Measurements from ENCODE around the gene ARHGEF39.

ARHGEF39 gene

DNA sequence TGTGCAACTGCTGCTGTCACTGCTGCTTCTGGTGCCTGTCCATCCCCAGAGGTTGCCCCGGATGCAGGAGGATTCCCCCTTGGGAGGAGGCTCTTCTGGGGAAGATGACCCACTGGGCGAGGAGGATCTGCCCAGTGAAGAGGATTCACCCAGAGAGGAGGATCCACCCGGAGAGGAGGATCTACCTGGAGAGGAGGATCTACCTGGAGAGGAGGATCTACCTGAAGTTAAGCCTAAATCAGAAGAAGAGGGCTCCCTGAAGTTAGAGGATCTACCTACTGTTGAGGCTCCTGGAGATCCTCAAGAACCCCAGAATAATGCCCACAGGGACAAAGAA, 9.0 kb upstream of the ARHGEF39 start:
- no peak for DNase-seq

DNA sequence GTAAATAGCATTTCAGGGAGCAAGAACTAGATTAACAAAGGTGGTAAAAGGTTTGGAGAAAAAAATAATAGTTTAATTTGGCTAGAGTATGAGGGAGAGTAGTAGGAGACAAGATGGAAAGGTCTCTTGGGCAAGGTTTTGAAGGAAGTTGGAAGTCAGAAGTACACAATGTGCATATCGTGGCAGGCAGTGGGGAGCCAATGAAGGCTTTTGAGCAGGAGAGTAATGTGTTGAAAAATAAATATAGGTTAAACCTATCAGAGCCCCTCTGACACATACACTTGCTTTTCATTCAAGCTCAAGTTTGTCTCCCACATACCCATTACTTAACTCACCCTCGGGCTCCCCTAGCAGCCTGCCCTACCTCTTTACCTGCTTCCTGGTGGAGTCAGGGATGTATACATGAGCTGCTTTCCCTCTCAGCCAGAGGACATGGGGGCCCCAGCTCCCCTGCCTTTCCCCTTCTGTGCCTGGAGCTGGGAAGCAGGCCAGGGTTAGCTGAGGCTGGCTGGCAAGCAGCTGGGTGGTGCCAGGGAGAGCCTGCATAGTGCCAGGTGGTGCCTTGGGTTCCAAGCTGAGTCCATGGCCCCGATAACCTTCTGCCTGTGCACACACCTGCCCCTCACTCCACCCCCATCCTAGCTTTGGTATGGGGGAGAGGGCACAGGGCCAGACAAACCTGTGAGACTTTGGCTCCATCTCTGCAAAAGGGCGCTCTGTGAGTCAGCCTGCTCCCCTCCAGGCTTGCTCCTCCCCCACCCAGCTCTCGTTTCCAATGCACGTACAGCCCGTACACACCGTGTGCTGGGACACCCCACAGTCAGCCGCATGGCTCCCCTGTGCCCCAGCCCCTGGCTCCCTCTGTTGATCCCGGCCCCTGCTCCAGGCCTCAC, 8.4 kb upstream of the ARHGEF39 start, which contains the start of gene CA9:
CA9 (plus strand) TSS at position 797 of the 893 bp plus-strand sequence; CDS start at position 829, 32 bp downstream.
- peak; percentile 35 for DNase-seq

DNA sequence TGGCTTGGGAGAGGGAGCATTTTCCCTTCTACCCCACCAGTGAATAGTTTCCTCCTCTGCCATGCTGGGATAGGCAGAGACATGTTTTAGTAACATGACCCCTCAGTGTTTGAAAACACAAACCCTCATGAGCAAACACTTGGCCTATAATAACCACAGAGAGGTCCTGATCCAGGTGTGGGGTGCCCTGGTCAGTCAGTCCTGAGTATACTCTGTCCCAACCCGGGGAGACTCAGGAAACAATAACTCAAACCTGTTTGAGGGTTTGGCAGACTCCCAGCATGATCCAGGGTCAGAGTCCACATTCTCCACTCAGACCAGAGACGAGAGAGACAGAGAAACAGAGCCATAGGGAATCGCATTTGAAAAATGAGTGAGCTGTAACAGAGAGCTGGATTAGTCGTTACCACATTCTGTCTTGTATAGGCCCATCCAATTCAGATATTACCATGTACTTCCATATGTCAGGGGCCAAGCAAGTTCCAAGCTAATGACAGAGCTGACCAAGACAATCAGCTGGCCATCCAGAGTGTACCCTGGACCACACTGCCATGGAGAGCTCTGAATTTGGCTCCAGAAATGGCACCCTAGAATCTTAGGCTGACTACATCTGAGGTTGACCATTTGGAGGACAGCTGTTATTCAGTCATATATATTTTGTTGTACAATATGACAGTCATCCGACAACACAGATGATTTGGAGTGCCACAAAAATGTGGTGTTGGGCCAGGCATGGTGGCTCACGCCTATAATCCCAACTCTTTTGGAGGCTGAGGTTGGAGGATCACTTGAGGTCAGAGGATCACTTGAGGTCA, 4.5 kb upstream of the ARHGEF39 start:
- no peak for DNase-seq

DNA sequence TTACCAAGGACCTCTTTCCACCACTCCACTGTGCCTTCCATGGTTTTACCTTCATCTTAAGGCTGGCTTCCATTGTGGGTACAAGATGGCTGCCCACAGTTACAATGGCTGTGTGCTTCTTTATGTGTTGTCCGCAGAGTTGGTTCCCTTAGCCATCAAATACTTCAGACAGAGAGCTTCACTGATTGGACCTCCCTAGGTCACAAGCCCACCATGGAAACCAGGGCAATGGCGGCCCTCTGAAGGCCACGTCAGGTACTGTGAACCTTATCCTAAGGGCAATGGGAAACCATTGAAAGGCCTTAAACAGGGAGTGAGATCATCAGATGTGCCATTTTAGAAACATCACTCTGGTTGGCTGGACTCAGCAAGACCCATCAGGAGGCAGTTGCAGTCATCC, 2.9 kb upstream of the ARHGEF39 start:
- DNase-seq, result no peak

DNA sequence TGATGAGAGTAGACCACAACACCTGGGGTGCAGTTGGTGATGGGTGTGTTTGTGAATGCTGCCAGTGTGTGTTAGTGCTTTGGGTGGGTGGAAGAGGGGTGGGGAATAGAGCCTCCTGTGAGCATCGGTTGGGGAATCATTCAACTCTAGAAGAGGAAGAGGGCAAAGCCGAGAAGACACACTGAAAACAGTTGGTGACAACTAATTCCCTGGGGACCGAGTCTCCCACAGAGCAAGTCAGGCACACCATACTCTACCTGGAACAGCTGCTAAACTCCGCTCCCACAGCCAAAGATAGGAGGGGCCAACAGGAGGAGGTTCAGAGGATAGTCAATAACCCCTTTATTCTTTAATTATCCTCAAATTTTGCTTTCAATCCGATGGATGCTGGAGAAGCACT, 1.6 kb upstream of the ARHGEF39 start:
- no peak for DNase-seq

DNA sequence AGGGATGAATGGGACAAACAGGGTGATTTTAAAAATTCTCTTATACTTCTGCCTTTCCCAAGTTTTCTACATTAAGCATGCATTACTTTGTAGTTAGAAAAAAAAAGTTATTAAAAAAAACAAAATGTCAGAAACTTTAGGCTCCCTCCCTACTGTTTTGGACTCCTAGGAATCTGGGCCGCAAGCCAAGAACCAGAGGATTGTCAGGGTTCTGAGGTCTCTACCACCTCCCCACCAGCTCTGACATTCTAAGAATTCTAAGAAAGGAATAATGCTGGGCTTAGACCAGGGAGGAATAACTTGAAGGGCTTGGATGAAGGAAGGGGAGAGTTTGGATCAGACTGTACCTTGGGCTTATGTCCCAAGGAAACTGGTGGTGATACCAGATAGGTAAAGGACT, 1.1 kb upstream of the ARHGEF39 start:
- peak; percentile 70 for DNase-seq

DNA sequence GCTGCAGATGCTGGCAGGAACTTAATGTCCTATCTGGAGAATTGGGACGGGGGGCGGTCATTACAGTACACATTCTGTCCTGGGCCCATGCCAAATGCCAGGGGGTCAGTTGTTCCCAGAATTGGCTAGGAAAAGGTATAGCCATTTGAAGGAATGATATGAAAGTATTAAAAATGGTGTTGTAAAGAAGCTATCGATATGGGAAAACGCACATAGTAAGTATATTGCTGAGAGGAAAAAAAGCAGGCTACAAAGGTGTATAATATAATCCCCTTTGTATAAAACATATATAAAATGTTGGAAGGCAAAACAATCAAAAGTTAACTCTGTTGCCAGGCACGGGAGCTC, 450 bp upstream of the ARHGEF39 start:
- no peak for DNase-seq

DNA sequence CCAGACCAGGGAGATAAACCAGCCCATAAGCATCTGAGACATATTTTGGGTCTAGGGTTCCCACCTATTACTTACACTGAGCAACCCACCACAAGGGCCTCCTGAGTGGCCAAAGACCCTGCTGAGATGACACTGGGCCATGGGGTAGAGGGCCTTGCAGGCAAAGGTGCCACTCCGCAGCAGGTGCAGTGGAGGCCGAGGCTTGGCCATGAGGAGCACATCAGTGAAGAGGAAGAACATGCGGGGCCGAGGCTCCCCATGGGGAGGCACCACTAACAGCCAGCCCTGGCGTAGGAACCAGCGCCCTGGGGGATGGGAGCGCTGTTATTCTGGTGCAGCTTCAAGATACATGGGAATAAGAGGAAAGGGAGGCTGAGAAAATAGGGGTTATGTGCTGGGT, 2.6 kb downstream of the ARHGEF39 start:
- DNase-seq, result no peak

DNA sequence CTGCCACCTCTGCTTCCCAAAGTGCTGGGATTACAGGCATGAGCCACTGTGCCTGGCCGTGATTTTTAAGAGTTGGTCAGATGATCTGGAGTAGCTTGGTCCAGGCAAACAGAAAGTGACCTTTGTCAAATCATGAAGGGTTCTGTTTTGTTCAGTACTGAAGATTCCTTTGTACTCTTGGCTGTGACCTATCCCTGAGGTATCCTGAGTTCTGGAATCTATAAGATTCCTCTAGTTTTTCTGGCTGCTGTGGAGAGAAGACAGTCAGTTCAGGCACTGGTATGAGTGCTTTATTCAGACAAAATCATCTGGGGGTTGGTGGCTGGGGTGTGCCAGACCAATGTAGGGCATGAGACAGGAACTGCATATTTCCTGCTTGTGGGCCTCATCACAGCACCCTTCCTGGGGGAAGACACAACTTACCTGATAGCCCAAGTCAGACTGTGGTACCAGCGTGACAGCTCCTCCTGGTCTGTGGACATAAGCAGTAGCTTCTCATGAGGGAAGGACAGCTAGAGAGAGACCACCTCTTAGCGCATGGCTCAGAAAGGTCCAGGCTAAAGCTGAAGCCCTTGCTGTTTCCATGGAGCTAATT, 3.1 kb downstream of the ARHGEF39 start:
- DNase-seq, result no peak

DNA sequence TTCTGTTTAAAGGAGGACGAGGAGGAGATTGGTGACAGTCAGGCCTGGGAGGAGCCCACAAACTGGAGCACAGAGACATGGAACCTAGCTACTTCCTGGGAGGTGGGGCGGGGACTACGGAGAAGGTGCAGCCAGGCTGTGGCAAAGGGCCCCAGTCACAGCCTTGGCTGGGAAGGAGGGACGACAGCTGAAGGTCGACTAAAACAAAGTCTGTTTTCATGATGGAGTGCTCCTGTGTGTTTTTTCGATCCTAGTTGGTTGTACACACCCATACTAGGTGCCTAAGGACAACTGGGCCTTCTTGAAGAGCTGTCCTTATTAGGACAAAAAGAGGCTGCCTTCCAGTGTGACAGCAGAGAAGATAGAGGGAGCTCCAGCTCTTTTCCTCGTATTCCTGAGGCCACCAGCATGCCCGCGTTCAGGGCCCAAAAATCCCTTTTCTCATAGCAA, 4.0 kb downstream of the ARHGEF39 start:
- DNase-seq, result peak; percentile 52

DNA sequence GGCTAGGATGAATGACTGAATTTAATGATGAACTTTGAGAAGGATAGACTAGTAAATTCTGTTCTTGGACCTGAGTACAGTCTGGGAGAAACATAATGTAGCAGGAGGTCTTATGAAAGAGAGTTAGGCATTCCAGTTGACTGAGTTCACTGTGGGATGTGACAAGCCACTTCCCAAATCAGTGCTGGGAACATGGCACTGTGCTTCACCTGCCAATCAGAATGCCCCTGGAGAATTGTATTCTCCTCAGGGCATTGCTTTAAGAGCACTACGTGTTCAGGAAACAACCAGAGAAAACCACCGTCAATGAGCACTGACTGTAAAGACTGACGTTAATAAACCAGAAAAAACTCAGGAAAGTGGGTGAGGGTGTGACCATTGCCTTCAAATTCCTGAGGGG, 5.7 kb downstream of the ARHGEF39 start:
- peak; percentile 46 for DNase-seq

DNA sequence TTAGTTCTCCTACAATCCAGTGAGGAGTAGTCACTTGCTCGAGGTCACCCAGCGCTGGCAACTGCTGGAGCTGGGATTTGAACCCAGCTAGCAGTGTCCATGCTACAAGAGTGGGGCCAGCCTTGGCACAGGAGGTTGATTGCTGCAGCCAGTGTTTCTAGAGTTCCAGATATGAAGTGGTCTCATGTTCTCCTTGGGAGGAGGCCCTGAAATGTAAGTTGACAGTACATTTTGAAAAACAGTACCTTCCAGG, 6.1 kb downstream of the ARHGEF39 start:
- DNase-seq, result peak; percentile 51

DNA sequence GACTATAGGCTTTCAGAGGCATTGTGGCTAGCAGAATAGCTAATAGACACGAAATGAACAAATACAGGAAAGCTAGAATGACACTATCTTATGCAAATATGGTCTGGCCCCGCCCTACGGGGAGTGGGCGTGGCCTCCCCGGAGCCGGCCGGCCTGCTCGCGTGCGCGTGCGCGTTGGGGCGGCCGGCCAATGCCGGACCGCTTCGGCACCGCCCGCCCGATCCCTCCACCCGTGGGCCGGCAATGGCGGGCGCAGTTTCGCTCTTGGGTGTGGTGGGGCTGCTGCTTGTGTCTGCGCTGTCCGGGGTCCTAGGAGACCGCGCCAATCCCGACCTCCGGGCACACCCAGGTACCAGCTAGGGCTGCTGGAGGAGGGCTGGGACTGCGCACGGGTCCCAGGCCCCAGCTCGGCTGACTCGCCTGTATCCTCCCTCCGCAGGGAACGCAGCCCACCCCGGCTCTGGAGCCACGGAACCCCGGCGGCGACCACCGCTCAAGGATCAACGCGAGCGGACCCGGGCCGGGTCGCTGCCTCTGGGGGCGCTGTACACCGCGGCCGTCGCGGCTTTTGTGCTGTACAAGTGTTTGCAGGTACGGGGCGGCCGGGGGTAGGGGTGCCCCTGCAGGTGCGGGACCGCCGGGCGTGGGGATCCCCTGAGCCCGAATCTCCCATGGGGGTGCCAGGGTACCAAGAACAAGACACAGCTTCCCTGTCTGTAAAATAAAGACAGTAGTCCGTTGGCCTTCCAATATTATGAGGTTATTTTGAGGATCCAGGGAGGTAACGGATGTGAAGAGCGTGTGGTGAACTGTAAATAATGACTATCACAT, 6.6 kb downstream of the ARHGEF39 start, which contains the start of gene CCDC107:
CCDC107 (plus strand) TSS at position 156 of the 831 bp plus-strand sequence; CDS start at position 244, 88 bp downstream.
- peak; percentile 83 for DNase-seq

DNA sequence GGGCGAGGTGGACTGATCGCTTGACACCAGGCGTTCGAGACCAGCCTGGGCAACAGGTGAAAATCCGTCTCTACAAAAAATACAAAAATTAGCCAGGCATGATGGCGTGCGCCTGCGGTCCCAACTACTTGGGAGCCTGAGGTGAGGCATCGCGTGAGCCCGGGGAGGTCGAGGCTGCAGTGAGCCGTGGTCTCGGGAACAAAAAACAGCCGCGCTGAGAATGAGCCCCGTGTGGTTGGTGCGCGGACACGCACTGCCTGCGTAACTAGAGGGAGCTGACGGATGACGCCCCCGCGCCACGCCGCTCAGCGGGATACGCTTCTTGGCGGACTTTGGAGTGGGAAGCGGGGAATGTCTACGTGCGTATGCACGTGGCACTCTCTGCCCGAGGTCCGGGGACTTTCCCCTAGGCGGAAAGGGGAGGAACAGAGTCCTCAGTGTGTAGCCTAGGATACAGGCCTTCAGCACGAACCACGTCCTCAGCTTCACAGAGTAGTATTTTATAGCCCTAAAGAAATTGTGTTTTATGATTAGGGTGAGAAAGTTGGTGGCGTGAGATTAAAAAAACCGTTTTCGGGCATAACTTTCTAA, 7.4 kb downstream of the ARHGEF39 start, which contains the start of gene RMRP:
RMRP (minus strand) TSS at position 474 of the 591 bp plus-strand sequence.
- DNase-seq, result peak; percentile 100

DNA sequence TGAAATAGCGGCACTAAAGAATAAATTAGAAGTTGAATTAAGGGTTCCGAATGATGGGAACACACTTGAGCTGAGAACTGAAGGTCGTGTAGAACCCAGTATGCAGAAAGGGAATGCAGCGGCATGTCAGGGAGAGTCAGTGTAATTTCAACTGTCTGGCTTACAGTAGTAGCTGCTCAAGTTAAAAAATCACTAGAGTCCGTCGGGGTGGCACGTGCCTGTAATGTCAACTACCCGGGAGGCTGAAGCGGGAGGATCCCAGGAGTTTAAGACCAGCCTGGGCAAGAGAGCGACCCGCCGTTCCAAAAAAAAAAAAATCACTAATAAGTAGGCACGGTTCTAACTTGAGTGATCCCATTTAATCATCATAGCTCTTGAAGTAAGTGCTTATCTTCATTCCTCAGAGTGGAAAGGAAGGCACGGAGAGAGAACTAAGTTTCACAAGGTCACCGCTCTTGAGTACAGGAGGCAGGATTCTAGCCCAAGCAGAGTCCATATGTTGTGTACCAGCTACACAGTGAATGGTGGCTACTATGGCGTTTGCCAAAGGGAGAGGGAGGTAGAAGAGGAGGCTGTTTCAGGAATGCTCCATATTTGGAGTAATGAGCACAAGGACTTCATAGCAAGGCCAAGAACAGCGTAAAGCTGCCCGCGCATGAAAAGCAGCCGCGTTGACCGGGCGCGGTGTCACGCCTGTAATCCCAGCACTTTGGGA, 8.0 kb downstream of the ARHGEF39 start:
- DNase-seq, result no peak

DNA sequence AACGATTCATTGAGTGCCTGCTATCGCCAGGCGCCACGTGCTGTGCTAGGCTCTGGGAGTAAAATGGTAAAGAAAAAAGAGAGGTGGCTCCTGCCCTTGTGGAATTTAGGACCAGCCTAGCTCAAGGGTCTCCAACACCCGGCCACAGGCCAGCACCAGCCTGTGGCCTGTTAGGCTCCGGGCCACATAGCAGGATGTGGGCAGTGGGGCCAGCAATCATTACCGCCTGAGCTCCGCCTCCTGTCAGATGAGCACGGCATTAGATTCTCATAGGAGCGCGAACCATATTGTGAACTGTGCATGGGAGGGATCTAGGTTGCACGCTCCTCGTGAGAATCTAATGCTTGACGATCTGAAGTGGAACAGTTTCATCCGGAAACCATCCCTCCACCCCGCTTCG, 8.6 kb downstream of the ARHGEF39 start:
- DNase-seq, result no peak

DNA sequence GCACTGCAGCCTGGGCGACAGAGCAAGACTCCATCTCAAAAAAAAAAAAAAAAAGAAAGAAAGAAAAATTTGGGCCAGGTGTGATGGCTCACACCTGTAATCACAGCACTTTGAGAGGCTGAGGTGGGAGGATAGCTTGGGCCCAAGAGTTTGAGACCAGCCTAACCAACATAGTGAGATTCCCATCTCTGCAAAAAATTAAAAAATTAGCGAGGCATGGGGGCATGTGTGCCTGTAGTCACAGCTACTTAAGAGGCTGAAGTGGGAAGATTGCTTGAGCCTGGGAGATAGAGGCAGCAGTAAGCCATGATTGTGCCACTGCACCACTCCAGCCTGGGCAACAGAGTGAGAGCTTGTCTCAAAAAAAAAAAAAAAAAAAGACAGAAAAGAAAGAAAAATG, 11.4 kb downstream of the ARHGEF39 start:
- DNase-seq, result no peak

DNA sequence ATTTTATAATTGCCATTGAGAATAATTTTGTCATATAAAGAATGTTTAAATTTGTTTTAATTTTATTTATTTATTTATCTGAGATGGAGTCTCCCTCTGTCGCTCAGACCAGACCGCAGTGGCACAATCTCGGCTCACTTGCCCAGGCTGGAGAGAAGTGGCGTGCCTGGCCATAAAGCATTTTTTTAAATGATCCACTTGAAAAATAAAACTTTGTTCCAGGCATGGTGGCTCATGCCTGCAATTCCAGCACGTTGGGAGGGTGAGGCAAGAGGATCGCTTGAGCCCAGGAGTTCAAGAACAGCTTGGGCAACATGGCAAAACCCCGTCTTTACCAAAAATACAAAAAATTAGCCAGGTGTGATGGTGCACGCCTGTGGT, 12.2 kb downstream of the ARHGEF39 start:
- DNase-seq, result no peak

DNA sequence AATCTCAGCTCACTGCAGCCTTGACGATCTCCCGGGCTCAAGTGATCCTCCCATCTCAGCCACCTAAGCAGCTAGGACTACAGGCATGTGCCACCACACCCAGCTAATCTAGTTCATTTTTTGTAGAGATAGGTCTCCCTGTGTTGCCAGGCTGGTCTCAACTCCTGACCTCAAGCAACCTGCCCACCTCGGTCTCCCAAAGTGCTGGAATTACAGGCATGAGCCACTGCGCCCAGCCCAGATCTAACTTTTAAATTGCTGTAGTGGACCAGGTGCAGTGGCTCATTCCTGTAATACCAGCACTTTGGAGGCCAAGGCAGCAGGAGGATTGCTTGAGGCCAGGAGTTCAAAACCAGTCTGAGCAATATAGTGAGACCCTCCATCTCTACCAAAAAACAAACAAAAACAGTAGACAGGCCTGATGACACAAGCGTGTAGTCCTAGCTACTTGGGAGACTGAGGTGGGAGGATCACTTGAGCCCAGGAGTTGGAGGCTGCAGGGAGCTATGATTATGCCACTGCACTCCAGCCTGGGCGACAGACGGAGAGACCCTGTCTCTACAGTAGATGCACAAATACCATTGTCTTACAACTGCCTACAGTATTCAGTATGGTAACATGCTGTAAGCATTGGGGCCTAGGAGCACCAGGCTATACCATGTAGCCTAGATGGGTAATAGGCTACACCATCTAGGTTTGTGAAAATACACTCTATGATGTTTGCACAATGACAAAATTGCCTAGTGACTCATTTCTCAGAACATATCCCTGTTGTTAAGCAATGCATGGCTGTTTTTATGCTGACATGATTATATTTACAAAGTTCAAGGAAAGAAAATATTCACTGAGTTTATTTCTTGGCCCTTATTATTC, 12.8 kb downstream of the ARHGEF39 start:
- peak; percentile 46 for DNase-seq

DNA sequence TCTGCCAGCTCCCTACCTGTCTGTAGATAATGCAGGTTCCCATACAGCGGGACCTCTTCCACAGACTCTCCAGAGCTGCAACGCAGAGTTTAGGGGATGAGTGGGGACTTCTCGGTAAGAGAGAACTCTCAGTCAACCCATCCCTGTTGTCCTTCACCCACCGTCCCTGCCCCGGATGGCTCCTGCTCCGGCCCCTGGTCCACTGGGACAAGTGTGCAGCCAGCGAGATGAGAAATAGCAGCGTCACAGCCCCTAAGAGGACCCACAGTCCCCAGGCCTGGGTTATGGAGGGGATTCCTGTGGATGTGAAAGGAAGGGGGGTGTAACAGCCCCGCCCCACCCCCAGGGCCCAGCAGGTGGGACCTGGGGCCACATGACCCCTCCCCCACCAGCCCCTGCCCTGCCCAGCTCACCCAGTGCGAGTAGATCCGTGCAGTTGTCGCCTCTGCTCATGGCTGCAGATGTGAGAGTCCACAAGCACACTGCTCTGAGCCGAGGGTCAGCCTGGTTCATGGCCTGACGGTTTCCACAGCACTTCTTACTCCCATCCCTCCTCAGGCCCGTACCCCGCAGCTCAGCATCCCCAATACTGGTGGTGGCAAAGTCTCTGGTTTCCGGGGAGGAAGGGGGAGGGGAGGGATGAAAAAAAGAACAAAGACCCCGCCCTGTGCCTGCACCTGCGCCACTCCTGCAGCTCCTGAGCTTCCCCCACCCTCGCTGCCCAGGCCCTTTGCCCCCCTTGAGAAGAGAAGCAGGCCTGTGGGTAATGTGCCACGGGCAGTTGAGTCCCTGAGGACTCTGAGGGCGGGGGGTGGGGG, 14.4 kb downstream of the ARHGEF39 start, which contains the start of gene SIT1:
SIT1 (minus strand) TSS at position 591 of the 818 bp plus-strand sequence; CDS start at position 513, 78 bp downstream.
- no peak for DNase-seq
